Calu3 (cell line): ENCODE results near the gene TRIM65. TPM values are rescaled to one million over a fixed set of nuclear protein-coding genes. Genes with fewer than 3 reads are reported as not detected.
A peak's percentile ranks its signal among the peaks of the same experiment; 100 is the strongest.

ENCODE experiments used
- BruUV-seq: library from RNA; stranded (reverse); fragments of 400-500 nt; replicated peaks from 2 replicates; lab custom pipeline; 2021; lab: Mats Ljungman, UMichigan
- CTCF ChIA-PET: fragments of 300-600 bp; sonication (Branson Sonifier 250); formaldehyde crosslinking; loops from one replicate; lab custom pipeline; 2022; ENCODE audit warnings: antibody characterized with exemption; lab: Charles Lee
- DNase-seq: peaks from one replicate; pipeline ENCODE4 v3.0.0; 2022
- H3K27ac Mint-ChIP-seq: one replicate; pipeline ENCODE4 v1.8.0; 2022; ENCODE audit warnings: mixed read lengths; ENCODE audit not compliant: unreplicated experiment
- H3K27me3 Mint-ChIP-seq: one replicate; pipeline ENCODE4 v1.8.0; 2022; ENCODE audit warnings: mixed read lengths; ENCODE audit not compliant: unreplicated experiment
- H3K36me3 Mint-ChIP-seq: one replicate; pipeline ENCODE4 v1.8.0; 2022; ENCODE audit warnings: mild to moderate bottlenecking, moderate library complexity, mixed read lengths; ENCODE audit not compliant: insufficient read depth, unreplicated experiment
- H3K4me1 Mint-ChIP-seq: one replicate; pipeline ENCODE4 v1.8.0; 2022; ENCODE audit warnings: mild to moderate bottlenecking, low read depth, mixed read lengths; ENCODE audit not compliant: unreplicated experiment
- H3K4me3 Mint-ChIP-seq: one replicate; pipeline ENCODE4 v1.8.0; 2022; ENCODE audit warnings: mild to moderate bottlenecking, low read depth, moderate library complexity, mixed read lengths; ENCODE audit not compliant: unreplicated experiment
- H3K9me3 Mint-ChIP-seq: one replicate; pipeline ENCODE4 v1.8.0; 2022; ENCODE audit warnings: low read depth, mixed read lengths; ENCODE audit not compliant: unreplicated experiment
- intact Hi-C: fragments of 100-400 bp; cut with micrococcal nuclease; formaldehyde crosslinking; loops from one replicate; pipeline ENCODE4 v1.10.0; 2022; ENCODE audit not compliant: unreplicated experiment
- total RNA-seq: library from RNA; stranded (reverse); gene quantifications from 2 replicates; pipeline ENCODE4 v1.2.3, GENCODE V29; 2022
- TF ChIP-seq, protein P1 (sequence below): fragments of 200-600 bp; IDR thresholded peaks from one replicate; pipeline ENCODE4 v1.8.0; 2022; ENCODE audit warnings: antibody characterized with exemption; ENCODE audit not compliant: unreplicated experiment

TRIM65 gene
- total RNA-seq, 1 experiment from 2014 or later: 15.4 TPM

DNA sequence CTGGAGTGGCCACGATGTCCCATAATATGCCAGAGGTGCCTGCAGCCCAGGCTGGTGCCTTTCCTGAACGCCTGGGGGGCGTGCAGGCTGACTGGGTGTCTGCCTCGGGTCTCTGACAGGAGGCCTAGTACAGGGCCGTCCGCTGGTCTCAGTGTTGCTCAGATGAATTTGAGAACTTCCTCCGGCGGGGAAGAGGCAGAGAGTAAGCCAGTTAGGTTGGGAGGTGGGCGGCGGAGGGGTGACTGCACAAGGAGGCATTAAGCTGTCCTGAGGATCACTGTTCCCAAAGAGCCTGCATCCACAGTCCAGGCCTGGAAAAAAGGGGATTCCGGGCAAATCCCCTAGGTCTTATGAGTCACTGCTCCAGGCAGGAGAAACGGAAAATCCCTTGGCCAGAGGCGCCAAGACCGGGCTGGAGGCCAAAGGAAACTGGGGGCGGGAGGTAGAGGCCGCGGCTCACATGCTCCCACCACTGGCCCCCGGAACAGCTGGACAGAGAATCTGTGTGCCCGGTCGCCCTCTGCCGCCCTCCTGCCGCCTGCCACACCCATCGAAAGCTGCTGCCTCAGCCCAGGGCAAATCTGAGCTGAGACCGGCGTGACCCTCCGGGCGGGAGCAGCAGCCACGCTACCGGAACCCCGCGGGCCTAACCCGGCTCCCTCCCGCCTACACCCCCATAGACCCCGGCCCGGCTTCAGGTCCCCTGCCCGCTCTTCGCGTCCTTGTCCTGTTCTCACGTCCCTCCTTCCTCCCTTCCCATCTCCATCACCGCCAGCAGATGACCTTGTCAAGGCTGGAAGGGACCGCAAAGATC lies 19.6 kb downstream of the TRIM65 start:
- Mint-ChIP-seq H3K27ac (peak overlapping the region; percentile 83), H3K4me3 (peak overlapping the region; percentile 87), H3K36me3 (peaks cover 66% of the 10 kb centered on the region), H3K9me3 (no peaks in the 10 kb centered on the region), H3K27me3 (no peaks in the 10 kb centered on the region), H3K4me1 (peaks cover 18% of the 10 kb centered on the region)
- TF ChIP-seq, protein P1, sequence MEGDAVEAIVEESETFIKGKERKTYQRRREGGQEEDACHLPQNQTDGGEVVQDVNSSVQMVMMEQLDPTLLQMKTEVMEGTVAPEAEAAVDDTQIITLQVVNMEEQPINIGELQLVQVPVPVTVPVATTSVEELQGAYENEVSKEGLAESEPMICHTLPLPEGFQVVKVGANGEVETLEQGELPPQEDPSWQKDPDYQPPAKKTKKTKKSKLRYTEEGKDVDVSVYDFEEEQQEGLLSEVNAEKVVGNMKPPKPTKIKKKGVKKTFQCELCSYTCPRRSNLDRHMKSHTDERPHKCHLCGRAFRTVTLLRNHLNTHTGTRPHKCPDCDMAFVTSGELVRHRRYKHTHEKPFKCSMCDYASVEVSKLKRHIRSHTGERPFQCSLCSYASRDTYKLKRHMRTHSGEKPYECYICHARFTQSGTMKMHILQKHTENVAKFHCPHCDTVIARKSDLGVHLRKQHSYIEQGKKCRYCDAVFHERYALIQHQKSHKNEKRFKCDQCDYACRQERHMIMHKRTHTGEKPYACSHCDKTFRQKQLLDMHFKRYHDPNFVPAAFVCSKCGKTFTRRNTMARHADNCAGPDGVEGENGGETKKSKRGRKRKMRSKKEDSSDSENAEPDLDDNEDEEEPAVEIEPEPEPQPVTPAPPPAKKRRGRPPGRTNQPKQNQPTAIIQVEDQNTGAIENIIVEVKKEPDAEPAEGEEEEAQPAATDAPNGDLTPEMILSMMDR: no peak
- DNase-seq: peak; percentile 82
- TSS peak; percentile 40 for BruUV-seq
- intact Hi-C loops: loop anchor here (5.0 kb wide), 1 partner anchor 95 kb away; the partner anchor contains the start of gene UNK
- CTCF ChIA-PET: interaction anchor here (0.6 to 3.1 kb wide), 5 partner anchors 21 to 448 kb away, joined by 3 to 22 read pairs (median 6); partner anchors contain the start of genes MRPL38, UNC13D and WBP2

DNA sequence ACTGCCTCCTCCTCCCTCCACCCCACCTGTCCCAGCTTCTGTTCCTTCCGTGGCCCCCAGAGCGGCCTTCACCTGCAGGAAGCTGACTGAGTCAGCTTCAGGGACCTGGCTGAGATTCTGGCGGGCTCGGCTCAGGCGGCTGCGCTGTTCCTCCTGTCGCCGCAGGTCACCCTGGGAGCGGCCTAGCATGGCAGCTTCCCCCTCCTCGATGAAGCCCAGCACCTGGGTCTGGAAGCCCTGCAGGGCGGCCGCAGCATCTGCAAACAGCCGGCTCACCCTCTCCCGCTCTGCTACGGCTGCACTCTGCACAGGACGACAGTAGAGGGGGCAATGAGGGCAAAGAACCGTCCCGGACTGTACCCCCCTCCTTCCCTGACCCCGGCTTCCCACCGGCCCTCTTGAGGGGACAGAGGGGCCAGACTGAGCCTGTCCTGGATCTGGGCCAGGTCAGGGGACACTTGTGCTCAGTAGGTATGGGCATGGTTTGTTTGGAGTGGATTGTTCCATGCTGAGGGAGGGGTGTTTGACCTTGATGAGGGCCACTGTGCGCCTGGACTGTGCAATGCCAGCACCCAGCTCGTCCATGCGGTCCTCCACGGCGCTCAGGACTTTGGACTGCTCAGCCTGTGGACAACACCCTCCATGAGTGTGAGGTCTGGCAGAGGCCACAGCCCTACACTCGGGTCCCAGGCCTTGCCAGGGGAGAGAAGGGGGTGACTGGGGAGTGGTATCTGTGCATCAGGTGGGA lies 20.4 kb downstream of the TRIM65 start:
- TF ChIP-seq, protein P1: no peak
- peak; percentile 91 for DNase-seq
- H3K27ac Mint-ChIP-seq: peak overlapping the region; percentile 83
- H3K9me3 Mint-ChIP-seq: no peaks in the 10 kb centered on the region
- peaks cover 18% of the 10 kb centered on the region for H3K4me1 Mint-ChIP-seq
- H3K4me3 Mint-ChIP-seq: peak overlapping the region; percentile 87
- intact Hi-C loops: loop anchor here (5.0 kb wide), 1 partner anchor 94 kb away; the partner anchor contains the start of gene UNK
- BruUV-seq: no TSS peak
- H3K27me3 Mint-ChIP-seq: no peaks in the 10 kb centered on the region
- CTCF ChIA-PET: interaction anchor here (0.6 to 1.9 kb wide), 7 partner anchors 9 to 97 kb away, joined by 3 to 23 read pairs (median 7); partner anchors contain the start of genes MRPL38, TRIM65 and WBP2
- H3K36me3 Mint-ChIP-seq: peaks cover 66% of the 10 kb centered on the region

DNA sequence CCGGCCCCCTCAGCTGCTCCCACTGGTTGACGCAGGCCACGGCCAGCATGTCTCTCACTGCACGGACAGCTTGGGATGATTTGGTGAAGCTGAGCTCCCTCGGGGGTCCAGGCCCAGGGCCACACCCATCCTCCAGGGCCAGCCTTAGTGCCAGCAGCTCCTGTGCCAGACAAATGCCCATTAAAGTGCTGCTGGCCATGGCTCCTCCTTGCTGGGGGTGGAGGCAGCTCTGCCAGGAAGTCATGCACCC lies 20.9 kb downstream of the TRIM65 start:
- TF ChIP-seq, protein P1: no peak
- CTCF ChIA-PET: interaction anchor here (0.6 to 1.9 kb wide), 7 partner anchors 10 to 30 kb away, joined by 3 to 23 read pairs (median 7); partner anchors contain the start of genes MRPL38, TRIM65 and WBP2
- Mint-ChIP-seq H3K27ac (peak overlapping the region; percentile 83), H3K27me3 (no peaks in the 10 kb centered on the region), H3K36me3 (peaks cover 66% of the 10 kb centered on the region), H3K4me3 (peak overlapping the region; percentile 87), H3K4me1 (peaks cover 19% of the 10 kb centered on the region), H3K9me3 (no peaks in the 10 kb centered on the region)
- intact Hi-C loops: loop anchor here (5.0 kb wide), 1 partner anchor 94 kb away; the partner anchor contains the start of gene UNK
- no TSS peak for BruUV-seq
- no peak for DNase-seq

DNA sequence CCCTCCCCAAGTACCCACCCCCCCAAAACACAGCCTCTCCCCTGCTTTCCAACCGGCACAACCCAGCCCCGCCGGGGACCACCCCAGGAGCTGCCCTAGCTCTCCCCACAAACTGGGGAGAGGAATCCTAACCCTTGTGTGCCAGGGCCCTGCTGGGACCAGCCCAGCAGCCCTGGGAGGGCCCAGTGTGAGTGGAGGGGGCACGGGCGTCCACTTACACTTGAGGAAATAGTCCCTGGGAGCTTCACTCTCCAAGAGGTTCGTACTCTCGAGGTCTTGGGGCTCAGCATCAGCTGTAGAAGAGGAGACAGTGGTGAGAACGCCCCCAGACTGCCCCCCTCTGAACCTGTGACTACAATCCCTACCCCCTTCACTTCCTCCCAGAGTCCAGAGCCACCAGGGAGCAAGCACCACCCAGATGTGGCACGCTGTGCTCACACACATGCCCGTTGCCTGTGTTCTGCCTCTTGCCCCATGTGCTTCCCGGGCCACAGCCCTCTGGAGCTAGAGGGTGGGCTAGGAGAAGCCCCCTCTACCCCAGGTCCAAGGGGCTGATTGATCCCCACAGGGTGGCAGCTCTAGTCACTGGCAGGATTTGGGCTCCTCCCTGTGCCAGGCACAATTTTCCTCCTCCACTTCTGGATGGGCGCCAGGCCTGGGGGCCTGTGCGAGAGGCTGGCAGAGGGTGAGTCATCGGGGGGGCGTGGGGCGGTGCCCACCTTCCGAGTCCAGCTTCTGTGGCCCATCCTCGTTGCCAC lies 21.4 kb downstream of the TRIM65 start:
- no TSS peak for BruUV-seq
- intact Hi-C loops: loop anchor here (5.0 kb wide), 1 partner anchor 93 kb away; the partner anchor contains the start of gene UNK
- peak overlapping the region; percentile 83 for H3K27ac Mint-ChIP-seq
- TF ChIP-seq, protein P1: no peak
- CTCF ChIA-PET: interaction anchor here (0.6 to 1.9 kb wide), 7 partner anchors 10 to 30 kb away, joined by 3 to 23 read pairs (median 7); partner anchors contain the start of genes MRPL38, TRIM65 and WBP2
- no peaks in the 10 kb centered on the region for H3K27me3 Mint-ChIP-seq
- no peaks in the 10 kb centered on the region for H3K9me3 Mint-ChIP-seq
- H3K36me3 Mint-ChIP-seq: peaks cover 71% of the 10 kb centered on the region
- H3K4me1 Mint-ChIP-seq: peaks cover 24% of the 10 kb centered on the region
- peak overlapping the region; percentile 87 for H3K4me3 Mint-ChIP-seq
- peak; percentile 76 for DNase-seq
